ENCODE data around the gene ADTRP. TPM values are rescaled to one million over a fixed set of nuclear protein-coding genes. Genes with fewer than 3 reads are reported as not detected.
A peak's percentile ranks its signal among the peaks of the same experiment; 100 is the strongest.

Gene ADTRP
- total and polyA plus RNA-seq, 2 donors, result 7.0 to 7.7 TPM

GRCh38 chr6:11718031-11718430, 60.6 kb downstream of the ADTRP start:
- DNase-seq (ENCODE audit: low read depth in 6 of 9, low spot score in 9 of 9), result no peak
- Histone ChIP-seq H3K9me3 (ENCODE audit: control insufficient read depth in 2 of 2, insufficient read depth in 1 of 2, low read length in 1 of 2) (no peaks in the 10 kb centered on the region), H3K4me3 (ENCODE audit: low read length in 2 of 2) (no peak overlapping the region), H3K4me1 (ENCODE audit: control insufficient read depth in 2 of 2, insufficient read depth in 2 of 2, low read length in 2 of 2) (peaks cover 0 to 8% of the 10 kb centered on the region in 2 donors), H3K27ac (ENCODE audit: low read depth in 1 of 2, low read length in 1 of 2) (no peak overlapping the region), H3K27me3 (ENCODE audit: control insufficient read depth in 2 of 2, insufficient read depth in 1 of 2, low read length in 1 of 2) (no peaks in the 10 kb centered on the region), H3K36me3 (ENCODE audit: control insufficient read depth in 2 of 2, insufficient read depth in 2 of 2, low read length in 1 of 2) (no peaks in the 10 kb centered on the region)
- WGBS, result 100% methylated on average over 1 of the region's 1 CpG

GRCh38 chr6:11714798-11715285, 63.8 kb downstream of the ADTRP start:
- peak overlapping the region; percentile 20 to 53 for H3K27ac ChIP-seq (ENCODE audit: low read depth in 1 of 2, low read length in 1 of 2)
- DNase-seq (ENCODE audit: low read depth in 6 of 9, low spot score in 9 of 9), result no peak
- H3K4me1 ChIP-seq (ENCODE audit: control insufficient read depth in 2 of 2, insufficient read depth in 2 of 2, low read length in 2 of 2), result peaks cover 0 to 36% of the 10 kb centered on the region in 2 donors
- H3K36me3 ChIP-seq (ENCODE audit: control insufficient read depth in 2 of 2, insufficient read depth in 2 of 2, low read length in 1 of 2), result no peaks in the 10 kb centered on the region
- no peaks in the 10 kb centered on the region for H3K27me3 ChIP-seq (ENCODE audit: control insufficient read depth in 2 of 2, insufficient read depth in 1 of 2, low read length in 1 of 2)
- no peaks in the 10 kb centered on the region for H3K9me3 ChIP-seq (ENCODE audit: control insufficient read depth in 2 of 2, insufficient read depth in 1 of 2, low read length in 1 of 2)
- H3K4me3 ChIP-seq (ENCODE audit: low read length in 2 of 2), result no peak overlapping the region

GRCh38 chr6:11714116-11714797, 64.3 kb downstream of the ADTRP start:
- Histone ChIP-seq H3K4me3 (ENCODE audit: low read length in 2 of 2) (no peak overlapping the region), H3K27me3 (ENCODE audit: control insufficient read depth in 2 of 2, insufficient read depth in 1 of 2, low read length in 1 of 2) (no peaks in the 10 kb centered on the region), H3K9me3 (ENCODE audit: control insufficient read depth in 2 of 2, insufficient read depth in 1 of 2, low read length in 1 of 2) (no peaks in the 10 kb centered on the region), H3K4me1 (ENCODE audit: control insufficient read depth in 2 of 2, insufficient read depth in 2 of 2, low read length in 2 of 2) (peaks cover 0 to 36% of the 10 kb centered on the region in 2 donors), H3K36me3 (ENCODE audit: control insufficient read depth in 2 of 2, insufficient read depth in 2 of 2, low read length in 1 of 2) (no peaks in the 10 kb centered on the region), H3K27ac (ENCODE audit: low read depth in 1 of 2, low read length in 1 of 2) (peak overlapping the region; percentile 20 to 53)
- peak in 3 of 9 donors; percentile 9 to 47 (median 30) for DNase-seq (ENCODE audit: low read depth in 6 of 9, low spot score in 9 of 9)
- WGBS, result 22% methylated on average over 6 of the region's 6 CpGs

DNA sequence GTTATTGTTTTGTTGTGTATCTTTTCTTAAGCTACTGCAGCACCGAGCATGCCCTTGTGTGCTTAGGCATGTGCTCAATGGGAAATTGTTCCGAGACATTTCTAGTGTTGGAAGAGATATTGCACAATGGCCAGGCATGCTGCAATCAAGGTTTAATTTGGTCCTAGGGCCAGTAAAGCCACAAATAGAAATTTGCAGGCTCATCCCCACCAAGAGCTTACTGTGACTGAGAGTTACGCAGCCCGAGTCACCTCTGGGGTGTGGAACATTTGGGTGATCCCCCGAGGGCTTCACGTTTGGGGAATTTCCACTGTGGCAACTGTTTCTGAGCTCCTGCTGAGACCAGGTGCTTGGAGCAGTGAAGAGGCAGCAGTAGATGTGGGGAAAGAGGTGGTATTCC, 65.8 kb downstream of the ADTRP start:
- Histone ChIP-seq H3K4me1 (ENCODE audit: control insufficient read depth in 2 of 2, insufficient read depth in 2 of 2, low read length in 2 of 2) (peaks cover 0 to 36% of the 10 kb centered on the region in 2 donors), H3K27ac (ENCODE audit: low read depth in 1 of 2, low read length in 1 of 2) (peak overlapping the region in 1 of 2 donors; percentile 69), H3K4me3 (ENCODE audit: low read length in 2 of 2) (no peak overlapping the region), H3K36me3 (ENCODE audit: control insufficient read depth in 2 of 2, insufficient read depth in 2 of 2, low read length in 1 of 2) (no peaks in the 10 kb centered on the region), H3K27me3 (ENCODE audit: control insufficient read depth in 2 of 2, insufficient read depth in 1 of 2, low read length in 1 of 2) (no peaks in the 10 kb centered on the region), H3K9me3 (ENCODE audit: control insufficient read depth in 2 of 2, insufficient read depth in 1 of 2, low read length in 1 of 2) (no peaks in the 10 kb centered on the region)
- WGBS, result 89% methylated on average over 6 of the region's 6 CpGs
- no peak for DNase-seq (ENCODE audit: low read depth in 6 of 9, low spot score in 9 of 9)

- Histone ChIP-seq H3K27me3 (ENCODE audit: control insufficient read depth in 2 of 2, insufficient read depth in 1 of 2, low read length in 1 of 2) (no peaks in the 10 kb centered on the region), H3K36me3 (ENCODE audit: control insufficient read depth in 2 of 2, insufficient read depth in 2 of 2, low read length in 1 of 2) (no peaks in the 10 kb centered on the region), H3K4me3 (ENCODE audit: low read length in 2 of 2) (no peak overlapping the region), H3K27ac (ENCODE audit: low read depth in 1 of 2, low read length in 1 of 2) (peak overlapping the region in 1 of 2 donors; percentile 67), H3K9me3 (ENCODE audit: control insufficient read depth in 2 of 2, insufficient read depth in 1 of 2, low read length in 1 of 2) (no peaks in the 10 kb centered on the region), H3K4me1 (ENCODE audit: control insufficient read depth in 2 of 2, insufficient read depth in 2 of 2, low read length in 2 of 2) (peaks cover 0 to 36% of the 10 kb centered on the region in 2 donors)
- DNase-seq (ENCODE audit: low read depth in 6 of 9, low spot score in 9 of 9), result no peak
- WGBS, result 86% methylated on average over 10 of the region's 10 CpGs
These were observed 66.5 kb downstream of the ADTRP start for GRCh38 chr6:11711984-11712711.

DNA sequence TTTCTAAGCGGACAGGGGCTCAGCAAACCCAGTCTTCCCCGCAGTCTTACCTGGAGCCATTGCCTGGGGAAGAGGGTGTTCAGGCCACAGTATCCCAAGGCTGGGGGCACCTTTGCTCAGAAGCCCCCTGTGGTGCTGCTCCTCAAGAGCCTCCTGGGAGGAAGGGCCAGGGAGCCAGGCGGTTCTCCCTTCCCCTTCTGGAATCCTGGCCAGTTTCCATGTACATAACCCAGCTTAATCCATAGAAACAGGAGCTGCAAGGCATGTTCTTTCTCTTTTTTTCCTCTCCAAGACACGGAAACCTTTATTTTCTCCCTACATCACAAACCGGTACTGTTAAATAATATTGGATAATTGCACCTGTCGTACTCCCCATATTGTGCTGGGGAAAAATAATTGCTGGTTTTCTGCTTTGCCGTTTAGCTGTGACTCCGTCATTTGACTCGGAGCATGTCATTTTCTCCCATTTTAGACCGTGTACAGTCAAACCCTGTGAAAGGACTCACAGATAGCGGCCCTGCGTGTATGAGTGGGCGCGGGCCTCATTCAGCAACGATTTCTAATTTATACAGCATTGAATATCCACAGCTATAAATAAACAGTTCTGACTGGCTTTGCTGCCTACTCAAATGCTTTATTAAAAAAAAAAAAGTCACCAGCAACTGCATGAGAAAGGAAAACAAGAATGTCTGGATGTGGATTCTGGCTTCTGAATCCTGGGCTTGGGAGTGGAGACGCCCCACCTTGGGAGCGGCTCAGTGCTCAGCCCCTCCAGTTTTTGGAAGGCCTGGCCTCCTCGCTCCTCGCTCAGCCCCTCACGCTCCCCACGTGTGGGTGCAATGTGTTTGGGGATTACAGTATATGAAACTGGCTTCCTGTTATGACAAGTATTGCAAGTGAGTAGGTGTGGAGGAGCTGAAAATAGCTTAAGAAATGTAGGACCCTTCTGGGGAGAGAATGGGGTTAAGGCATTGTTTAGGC, 67.3 kb downstream of the ADTRP start:
- Histone ChIP-seq H3K4me1 (ENCODE audit: control insufficient read depth in 2 of 2, insufficient read depth in 2 of 2, low read length in 2 of 2) (peaks cover 0 to 36% of the 10 kb centered on the region in 2 donors), H3K27me3 (ENCODE audit: control insufficient read depth in 2 of 2, insufficient read depth in 1 of 2, low read length in 1 of 2) (no peaks in the 10 kb centered on the region), H3K27ac (ENCODE audit: low read depth in 1 of 2, low read length in 1 of 2) (peak overlapping the region; percentile 67 to 82), H3K36me3 (ENCODE audit: control insufficient read depth in 2 of 2, insufficient read depth in 2 of 2, low read length in 1 of 2) (no peaks in the 10 kb centered on the region), H3K9me3 (ENCODE audit: control insufficient read depth in 2 of 2, insufficient read depth in 1 of 2, low read length in 1 of 2) (no peaks in the 10 kb centered on the region), H3K4me3 (ENCODE audit: low read length in 2 of 2) (no peak overlapping the region)
- DNase-seq (ENCODE audit: low read depth in 6 of 9, low spot score in 9 of 9), result peak in 1 of 9 donors; percentile 49
- 90% methylated on average over 21 of the region's 21 CpGs for WGBS

- Histone ChIP-seq H3K27me3 (ENCODE audit: control insufficient read depth in 2 of 2, insufficient read depth in 1 of 2, low read length in 1 of 2) (no peaks in the 10 kb centered on the region), H3K9me3 (ENCODE audit: control insufficient read depth in 2 of 2, insufficient read depth in 1 of 2, low read length in 1 of 2) (no peaks in the 10 kb centered on the region), H3K36me3 (ENCODE audit: control insufficient read depth in 2 of 2, insufficient read depth in 2 of 2, low read length in 1 of 2) (no peaks in the 10 kb centered on the region), H3K4me3 (ENCODE audit: low read length in 2 of 2) (no peak overlapping the region), H3K27ac (ENCODE audit: low read depth in 1 of 2, low read length in 1 of 2) (peak overlapping the region; percentile 67 to 82), H3K4me1 (ENCODE audit: control insufficient read depth in 2 of 2, insufficient read depth in 2 of 2, low read length in 2 of 2) (peaks cover 0 to 36% of the 10 kb centered on the region in 2 donors)
- WGBS, result 90% methylated on average over 9 of the region's 9 CpGs
- peak in 4 of 9 donors; percentile 17 to 63 (median 30) for DNase-seq (ENCODE audit: low read depth in 6 of 9, low spot score in 9 of 9)
These were observed 68.3 kb downstream of the ADTRP start for GRCh38 chr6:11710311-11710761.

- peaks cover 0 to 12% of the 10 kb centered on the region in 2 donors for H3K4me1 ChIP-seq (ENCODE audit: control insufficient read depth in 2 of 2, insufficient read depth in 2 of 2, low read length in 2 of 2)
- 91% methylated on average over 4 of the region's 4 CpGs for WGBS
- H3K27me3 ChIP-seq (ENCODE audit: control insufficient read depth in 2 of 2, insufficient read depth in 1 of 2, low read length in 1 of 2), result no peaks in the 10 kb centered on the region
- H3K4me3 ChIP-seq (ENCODE audit: low read length in 2 of 2), result no peak overlapping the region
- no peaks in the 10 kb centered on the region for H3K9me3 ChIP-seq (ENCODE audit: control insufficient read depth in 2 of 2, insufficient read depth in 1 of 2, low read length in 1 of 2)
- no peak for DNase-seq (ENCODE audit: low read depth in 6 of 9, low spot score in 9 of 9)
- no peak overlapping the region for H3K27ac ChIP-seq (ENCODE audit: low read depth in 1 of 2, low read length in 1 of 2)
- H3K36me3 ChIP-seq (ENCODE audit: control insufficient read depth in 2 of 2, insufficient read depth in 2 of 2, low read length in 1 of 2), result no peaks in the 10 kb centered on the region
These were observed 72.4 kb downstream of the ADTRP start for GRCh38 chr6:11706171-11706570.
